GM11168 (cell line): ENCODE data around the gene RTL5.

Experiments used
- in situ Hi-C: fragments of 300-500 bp; cut with MboI; formaldehyde crosslinking; loops from one replicate; pipeline ENCODE4 v1.12.0; 2022; ENCODE audit warnings: low sequenced_read_pairs; ENCODE audit not compliant: unreplicated experiment

Gene RTL5

DNA sequence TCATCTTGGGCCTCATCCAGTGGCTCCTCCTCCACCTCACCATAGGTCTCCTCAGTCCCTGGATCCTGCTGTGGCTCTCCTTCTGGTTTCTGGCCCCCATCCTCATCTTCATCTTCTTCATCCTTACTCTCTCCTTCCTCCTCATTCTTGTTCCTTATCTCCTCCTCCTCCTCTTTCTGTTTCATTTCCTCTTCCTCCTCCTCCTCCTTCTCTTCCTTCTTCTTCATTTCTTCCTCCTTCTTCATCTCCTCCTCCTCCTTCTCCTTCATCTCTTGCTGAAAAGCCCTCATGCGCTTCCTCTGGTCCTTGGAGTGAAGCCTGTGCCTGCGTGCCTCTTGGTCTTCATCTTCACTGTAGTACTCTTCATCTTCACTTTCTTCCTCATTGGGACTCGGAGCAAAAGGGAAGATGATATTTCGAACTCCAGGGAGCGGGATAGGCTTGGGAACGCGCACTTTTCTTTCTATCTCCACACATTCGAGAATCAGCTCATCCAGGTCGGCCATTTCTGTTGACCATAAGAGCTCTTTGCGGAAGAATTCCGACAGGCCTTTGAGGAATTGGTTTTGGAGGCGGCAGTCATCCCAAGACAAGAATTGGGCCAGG, 1.5 kb downstream of the RTL5 start:
- in situ Hi-C loops, result no loop called here

DNA sequence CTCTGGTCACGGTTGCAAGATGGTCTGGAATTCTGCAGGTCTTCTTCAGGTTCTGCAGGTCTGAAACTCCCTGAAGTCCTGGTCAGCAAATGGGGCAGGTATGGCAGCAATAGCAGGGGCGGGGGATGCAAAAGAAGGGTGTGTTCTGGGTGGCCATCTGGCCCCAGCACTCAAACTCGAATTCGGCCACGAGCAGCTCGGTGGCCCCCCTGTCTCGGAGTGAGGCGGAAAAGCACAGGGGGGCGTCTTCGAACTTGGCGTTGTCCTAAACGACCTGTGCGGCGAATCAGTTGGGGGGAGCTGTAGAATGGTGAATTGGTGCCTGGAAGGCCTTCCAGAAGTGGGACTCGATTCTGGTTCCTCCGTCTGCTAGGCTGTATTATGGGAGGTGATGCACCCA, 2.1 kb downstream of the RTL5 start:
- in situ Hi-C loops, result loop anchor here (5.0 kb wide), 1 partner anchor 122 kb away; no protein-coding TSS in a partner anchor

DNA sequence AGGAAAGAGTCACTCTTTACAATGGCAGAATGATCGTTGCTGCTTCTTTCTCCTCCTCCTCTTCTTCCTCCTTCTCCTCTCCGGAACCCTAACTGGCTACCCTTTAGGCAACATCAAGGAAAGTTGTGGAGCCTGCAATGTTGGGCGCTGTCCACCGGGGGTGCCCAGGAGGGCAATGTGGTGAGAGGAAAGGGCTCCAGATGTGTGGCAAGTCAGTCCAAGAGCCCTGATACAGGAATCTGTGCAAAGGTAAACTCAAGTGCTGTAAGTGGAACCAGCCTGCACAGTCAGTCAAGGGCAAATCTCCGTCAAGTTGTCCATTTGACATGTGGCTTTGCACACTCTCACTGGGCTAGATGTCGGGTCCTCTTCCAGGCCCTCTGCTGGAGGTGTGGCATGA, 2.8 kb downstream of the RTL5 start:
- in situ Hi-C loops, result loop anchor here (5.0 kb wide), 1 partner anchor 122 kb away; no protein-coding TSS in a partner anchor

DNA sequence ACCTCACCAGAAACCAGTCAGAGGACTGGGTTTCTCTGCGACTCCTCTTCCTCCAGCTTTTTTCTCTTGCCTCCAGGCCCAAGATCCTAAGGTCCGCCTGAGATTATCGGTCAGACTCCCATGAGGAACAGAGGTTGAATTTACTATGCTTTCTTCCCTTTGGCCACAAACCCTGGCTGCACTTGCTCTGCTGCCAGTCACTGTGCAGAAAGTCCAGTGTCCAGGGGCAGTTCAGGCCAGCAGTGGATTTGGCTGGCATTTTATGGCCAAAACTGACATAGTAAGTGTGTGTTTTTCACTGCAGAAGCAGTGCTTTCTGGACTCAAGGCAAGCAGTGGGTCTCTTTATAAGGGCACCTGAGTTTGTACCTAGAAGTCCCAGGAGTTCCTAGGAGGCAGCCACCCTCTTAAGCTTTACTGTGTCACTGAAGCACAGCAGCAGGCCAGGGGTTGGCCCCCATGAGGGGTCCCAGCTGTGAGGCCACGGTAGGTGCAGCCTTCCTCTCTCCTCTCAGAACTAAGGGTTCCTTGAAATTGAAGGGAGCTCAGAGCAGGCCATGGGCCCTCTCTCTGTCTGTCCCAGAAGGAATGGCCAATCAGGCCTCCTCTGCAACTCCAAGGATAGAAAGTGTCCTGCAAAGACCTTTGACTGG, 3.4 kb downstream of the RTL5 start:
- in situ Hi-C loops, result loop anchor here (5.0 kb wide), 1 partner anchor 121 kb away; no protein-coding TSS in a partner anchor

DNA sequence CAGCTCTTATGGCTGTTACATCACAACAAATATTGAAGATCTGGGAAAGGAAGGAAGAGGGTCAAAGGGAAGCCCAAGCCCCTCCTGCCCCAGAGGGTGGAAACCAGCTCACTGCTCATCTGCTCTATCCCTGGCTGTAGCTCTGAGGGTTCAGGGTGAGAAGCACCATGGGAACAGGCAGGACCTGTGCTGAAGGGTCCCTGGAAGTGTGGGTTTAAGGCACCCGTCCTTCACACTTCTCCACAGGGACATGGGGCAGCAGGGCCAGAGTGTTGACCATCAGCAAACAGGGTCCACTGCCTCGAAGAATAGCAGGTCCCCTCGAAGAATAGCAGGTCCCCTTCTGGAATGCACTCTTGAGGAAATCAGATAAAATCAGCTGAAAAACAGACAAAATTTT, 4.4 kb downstream of the RTL5 start:
- in situ Hi-C loops, result loop anchor here (5.0 kb wide), 1 partner anchor 120 kb away; no protein-coding TSS in a partner anchor

DNA sequence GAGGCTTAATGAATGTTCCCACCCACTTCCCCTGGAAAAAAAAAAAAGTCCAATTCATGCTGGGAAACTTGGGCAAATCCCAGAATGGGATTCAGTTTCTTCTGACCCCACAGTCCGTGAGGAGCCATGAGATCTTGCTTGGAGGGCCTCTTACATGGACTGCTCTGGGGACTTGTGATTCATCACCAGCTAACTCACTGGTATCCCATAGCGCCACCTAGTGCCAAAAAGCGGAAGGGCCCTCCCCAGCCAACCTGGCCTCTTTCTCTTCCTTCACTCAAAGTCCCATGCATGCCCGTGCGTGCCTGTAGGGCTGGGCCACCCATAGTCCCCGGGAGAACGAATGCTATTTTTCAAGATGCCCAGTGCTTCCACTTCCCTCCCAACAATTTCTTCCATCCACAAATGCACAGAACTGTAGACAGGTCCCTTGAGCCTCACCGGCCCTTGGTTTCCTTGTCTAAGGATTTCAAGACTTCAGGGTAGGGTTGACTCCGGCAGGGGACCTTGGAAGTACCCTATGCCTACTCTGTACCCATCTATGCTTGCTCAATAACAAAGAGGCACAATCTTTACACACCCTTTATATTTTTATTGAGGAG, 5.1 kb downstream of the RTL5 start:
- in situ Hi-C loops, result loop anchor here (5.0 kb wide), 1 partner anchor 119 kb away; no protein-coding TSS in a partner anchor

DNA sequence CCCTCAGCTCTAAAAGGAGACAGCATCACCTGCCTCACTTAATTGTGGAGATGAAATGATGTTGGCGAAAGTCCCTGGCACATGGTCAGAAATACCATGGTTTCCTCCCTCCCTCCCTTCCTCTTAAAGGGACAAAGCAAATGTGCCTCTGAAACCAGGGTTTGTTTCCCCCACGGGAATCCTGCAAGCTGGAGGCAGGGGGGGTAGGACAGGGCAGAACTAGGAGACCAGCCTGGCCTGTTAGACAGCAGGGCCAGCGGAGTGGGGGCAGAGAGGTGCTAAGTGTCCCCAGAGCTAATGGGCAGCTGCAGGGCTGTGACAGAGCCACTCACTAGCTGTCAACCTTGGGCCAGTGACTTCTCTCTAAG, 5.7 kb downstream of the RTL5 start:
- in situ Hi-C loops, result loop anchor here (5.0 kb wide), 1 partner anchor 119 kb away; no protein-coding TSS in a partner anchor

DNA sequence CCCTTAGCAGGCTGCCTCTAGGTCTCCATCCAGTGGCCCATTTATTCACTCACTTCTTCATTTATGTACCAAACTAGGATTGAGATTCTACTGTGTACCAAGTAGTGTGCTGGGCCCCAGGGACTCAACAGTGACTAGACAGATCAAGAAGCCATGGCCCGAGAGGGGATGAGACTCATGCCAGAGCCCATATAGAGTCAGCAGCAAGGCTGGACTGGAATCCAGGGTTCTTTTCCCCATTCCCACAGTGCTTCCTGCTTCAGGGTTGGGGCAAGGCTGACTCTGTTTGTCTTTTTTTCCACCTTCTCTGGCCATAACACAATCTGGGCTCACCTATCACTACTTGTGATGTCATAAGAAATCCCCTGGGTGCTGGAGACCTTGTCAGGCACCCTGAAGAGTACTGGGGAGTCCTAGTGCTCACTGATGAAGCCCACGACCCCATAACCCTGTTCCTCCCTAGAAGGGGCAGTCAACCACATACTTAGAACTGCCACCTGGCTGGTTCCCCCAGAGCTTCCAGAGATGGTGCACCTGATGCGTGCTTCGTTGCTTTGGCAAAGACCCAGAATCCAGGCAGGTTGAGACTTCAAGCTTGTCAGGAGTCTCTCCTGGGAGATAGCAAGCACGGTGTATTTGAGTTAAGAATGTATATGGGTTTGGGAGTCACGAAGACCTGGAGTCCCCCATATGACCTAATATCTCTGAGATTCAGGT, 6.2 kb downstream of the RTL5 start:
- in situ Hi-C loops, result loop anchor here (5.0 kb wide), 1 partner anchor 118 kb away; no protein-coding TSS in a partner anchor

DNA sequence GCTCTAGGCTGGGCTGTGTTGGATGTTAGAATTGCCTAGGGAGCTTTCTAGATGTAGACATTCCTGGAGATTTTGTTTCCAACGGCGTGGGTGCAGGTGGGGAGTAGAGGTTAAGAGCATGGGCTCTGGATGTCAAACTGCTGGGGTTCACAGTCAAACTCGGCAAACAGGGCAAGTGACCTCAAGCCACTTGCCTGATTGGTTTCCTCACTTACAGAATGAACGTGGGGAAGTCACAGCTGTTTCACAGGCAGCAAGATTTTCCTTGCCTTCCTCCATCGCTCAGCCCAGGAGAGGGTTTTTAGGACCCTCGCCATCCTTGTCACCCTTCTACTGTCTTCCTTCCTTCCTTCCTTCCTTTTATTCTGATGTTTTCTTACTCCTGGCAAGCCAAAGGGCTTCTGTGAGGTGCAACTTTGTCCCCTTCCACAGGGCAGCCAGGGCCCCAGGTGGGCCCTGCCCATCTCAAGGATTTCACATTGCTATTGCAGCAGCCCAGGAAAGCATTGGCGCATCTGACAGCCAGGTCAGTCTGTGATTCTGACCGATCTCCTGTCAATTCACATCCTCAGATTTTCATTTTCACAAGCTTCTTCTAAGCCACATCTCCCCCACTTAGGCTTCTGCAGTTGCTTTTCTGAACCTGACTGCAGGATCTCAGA, 7.0 kb downstream of the RTL5 start:
- in situ Hi-C loops, result loop anchor here (5.0 kb wide), 1 partner anchor 117 kb away; no protein-coding TSS in a partner anchor

DNA sequence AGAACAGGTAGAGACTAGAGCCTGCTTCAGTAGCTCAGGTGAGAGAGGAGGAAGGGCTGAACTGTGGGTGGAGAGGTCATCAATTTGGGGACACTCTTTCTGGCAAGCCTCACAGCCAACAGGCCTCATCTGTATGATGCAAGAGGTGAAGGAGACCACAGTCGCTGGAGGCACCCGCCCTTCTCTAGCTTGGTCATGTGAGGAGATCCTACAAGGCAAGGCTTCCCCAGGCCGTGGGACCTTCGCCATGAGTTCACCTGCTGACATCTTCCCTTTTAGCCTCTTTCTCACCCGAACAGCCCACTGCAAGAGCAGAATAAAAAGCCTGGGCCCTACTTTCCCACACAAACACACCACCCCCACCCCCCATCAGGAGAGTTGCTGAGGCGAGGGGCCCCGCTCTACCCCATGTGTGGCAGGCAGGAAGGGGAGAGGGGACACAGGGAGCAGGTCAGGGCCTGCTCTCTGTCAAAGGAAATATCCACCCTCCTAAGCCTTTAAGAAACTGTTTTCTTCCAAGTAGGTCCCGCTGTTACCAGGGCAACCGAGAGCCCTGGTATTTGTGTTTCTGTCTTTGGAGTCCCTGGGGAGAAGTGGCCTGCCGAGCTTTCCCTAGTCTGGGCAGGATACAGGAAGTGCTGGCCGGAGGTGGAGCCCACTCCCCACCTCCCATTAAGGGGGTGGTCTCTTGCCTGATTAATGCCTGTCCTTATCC, 8.1 kb downstream of the RTL5 start:
- in situ Hi-C loops, result no loop called here

DNA sequence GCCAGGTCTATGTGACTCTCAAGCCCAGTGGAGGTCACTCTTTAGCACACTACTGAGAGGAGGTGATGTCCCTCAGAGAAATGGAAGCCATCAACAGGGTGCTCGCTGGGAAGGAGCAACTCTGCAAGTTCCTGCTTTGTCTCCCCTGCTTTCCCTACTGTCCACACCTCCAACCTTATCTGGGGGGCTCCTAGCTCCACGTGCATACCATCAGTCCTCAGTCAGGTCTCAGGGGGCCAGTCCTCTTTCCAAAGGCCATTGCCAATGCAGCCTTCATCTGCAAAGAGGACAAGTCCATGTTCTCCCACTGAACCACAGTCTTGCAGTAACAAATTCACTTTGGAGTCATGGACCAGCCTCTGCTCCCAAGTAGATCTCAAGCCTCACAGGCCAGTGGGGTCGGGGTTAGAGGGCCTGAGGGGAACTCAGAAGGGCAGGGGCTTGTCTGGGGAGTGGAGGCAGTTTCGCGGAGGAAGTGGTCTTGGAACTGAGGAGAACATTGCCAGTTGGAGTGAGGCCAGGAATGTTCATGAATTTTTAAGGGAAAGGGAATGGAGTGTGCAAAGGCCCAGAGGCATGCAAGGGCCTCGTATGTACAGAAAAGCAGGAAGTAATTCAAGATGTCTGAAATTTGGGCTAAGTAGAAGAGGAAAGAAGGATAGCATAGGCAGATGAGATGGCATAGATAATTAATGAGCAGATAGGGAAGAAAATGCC, 8.9 kb downstream of the RTL5 start:
- in situ Hi-C loops, result no loop called here

DNA sequence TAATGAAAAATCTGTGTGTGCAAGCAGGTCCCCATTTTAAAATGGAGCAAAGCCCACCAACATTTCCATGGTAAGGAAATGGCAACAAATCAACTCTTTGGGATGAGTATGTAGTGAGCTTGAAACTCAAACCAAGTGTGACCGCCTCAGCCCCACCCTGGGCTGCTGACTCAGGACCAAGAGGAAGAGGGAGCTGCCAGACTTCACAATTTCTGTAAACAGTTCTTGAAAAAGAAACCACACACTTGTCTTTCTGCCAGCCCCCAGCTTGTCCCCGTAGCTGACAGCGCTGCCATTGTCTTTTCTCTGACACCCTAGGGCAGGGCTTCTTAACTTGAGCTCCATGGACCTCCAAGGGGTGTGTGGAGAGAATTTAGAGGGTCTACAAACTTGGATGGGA, 10.3 kb downstream of the RTL5 start:
- in situ Hi-C loops, result no loop called here

DNA sequence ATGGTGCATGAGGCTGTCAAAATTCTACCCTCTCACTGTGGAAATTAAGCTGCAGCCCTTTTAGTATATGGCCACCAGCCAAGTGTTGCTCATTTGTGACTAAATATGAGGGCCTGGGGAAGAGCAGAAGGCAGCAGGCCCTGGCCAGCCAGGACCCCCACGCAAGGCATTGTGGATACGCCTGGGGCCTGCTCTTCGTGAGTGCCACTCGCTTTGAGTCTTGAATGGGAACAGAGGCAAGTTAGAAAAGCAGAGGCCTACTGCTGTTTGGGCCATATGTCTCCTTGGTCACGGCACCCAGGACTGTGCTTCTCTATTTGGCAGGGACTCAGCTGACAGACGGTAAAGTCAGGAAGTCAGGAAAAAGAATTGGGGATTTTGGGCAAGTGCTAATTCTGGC, 10.9 kb downstream of the RTL5 start:
- in situ Hi-C loops, result no loop called here

DNA sequence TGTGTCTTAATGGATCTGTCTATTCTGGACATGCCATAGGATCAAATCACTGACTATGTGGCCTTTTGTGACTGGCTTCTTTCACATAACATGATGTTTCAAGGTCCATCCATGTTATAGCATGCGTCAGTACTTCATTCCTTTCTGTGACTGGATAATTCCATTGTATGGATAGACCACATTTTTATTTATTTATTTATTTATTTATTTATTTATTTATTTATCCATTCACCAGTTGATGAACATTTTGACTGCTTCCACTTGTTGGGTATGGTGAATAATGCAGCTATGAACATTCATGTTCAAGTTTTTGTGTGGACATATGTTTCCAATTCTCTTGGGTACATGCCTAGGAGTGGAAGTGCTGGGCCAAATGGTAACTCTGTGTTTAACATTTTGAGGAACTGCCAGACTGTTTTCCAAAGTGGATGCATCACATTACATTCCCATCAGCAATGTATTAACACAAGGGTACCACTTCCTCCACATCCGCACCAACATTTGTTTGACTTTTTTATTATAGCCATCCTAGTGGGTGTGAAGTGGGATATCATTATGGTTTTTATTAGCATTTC, 14.0 kb downstream of the RTL5 start:
- in situ Hi-C loops, result no loop called here

DNA sequence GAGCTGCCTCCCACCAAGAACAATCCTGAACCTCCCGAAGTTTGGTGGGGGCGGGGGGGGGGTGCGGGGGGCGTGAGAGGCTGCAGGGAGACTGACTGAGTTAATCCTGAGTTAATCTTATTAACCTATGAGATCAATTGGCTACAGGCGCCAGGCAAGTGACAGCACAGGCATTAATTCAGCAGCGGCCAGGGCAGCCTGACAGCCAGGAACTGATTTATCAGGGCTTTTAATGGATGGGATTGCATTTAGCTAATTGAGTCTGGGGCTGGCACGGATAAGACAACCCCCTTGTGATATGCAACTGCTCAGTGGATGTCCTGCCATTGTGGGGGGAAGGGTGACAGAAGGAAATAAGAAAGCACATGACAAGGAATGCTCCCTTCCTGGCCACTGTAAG, 16.3 kb downstream of the RTL5 start:
- in situ Hi-C loops, result no loop called here

DNA sequence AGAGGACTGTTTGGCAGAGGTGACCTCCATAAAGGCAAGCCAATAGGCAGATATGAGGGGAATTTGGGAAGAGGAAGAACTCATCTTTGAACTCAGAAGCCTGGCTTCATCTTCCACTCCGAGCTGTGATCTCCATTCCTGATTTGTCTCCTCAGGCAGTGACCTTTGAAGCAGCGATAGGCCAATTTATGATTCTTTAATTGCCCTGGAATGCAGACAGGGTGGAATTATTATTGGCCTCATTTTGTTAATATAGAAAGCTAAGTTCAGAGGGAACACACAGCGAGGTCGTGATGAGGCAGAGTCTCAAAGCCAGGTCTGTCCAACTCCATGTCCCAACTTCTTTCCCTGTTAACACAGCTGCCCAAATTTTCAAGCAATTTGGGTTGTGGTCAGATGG, 16.9 kb downstream of the RTL5 start:
- in situ Hi-C loops, result no loop called here

DNA sequence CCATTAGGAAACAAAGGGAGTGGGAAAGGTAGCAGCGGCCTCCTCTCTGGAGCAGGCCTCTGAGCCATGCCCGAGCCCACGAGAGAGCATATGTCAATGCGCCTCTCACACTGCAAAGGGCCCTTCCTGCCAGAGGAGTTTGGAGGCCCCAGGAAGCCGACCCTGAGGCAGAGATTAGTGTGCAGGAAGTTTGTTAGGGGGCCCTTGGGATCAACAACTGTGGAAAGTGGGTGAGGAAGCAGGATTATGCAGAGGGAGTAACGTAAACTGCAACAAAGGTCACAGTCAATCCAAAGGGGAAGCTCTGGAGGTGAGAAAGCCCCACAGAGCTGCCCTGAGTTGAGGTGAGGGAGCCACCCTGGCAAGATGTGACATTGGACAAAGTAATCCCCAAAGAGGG, 17.4 kb downstream of the RTL5 start:
- in situ Hi-C loops, result no loop called here

DNA sequence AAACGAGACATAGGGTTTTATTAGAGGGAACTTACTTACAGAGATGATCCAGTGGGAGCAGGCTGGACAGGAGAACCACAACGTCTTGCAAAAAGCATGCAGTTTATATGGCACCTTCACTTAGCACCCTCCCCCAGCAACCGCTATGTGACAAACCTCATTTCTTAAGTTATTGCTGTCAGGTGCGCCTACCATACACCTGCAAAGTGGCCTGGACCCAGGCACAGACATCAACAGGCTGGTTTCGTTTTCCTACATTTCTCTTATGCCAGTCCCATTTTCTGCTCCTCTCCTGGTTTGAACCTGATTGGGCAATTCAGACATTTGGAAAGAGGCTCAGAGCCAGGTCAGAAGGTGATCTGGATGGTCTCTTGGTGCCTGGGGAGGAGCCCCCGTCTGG, 18.3 kb downstream of the RTL5 start:
- in situ Hi-C loops, result no loop called here
